NCI-H2171 treated with DMSO at 0.1 percent for 48 hours (cell line): ENCODE results near the gene FYCO1.

Experiments
- DNase-seq: peaks from one replicate; lab custom pipeline; 2025; lab: John Stamatoyannopoulos, UW

FYCO1 gene

GRCh38 chr3:45965253-45965652, 30.4 kb downstream of the FYCO1 start:
- DNase-seq: no peak

GRCh38 chr3:45964139-45964538, 31.5 kb downstream of the FYCO1 start:
- DNase-seq: no peak

GRCh38 chr3:45962033-45962432, 33.6 kb downstream of the FYCO1 start:
- DNase-seq: no peak

GRCh38 chr3:45960289-45960688, 35.3 kb downstream of the FYCO1 start:
- DNase-seq: no peak

GRCh38 chr3:45959201-45959600, 36.4 kb downstream of the FYCO1 start:
- DNase-seq: no peak

GRCh38 chr3:45958321-45958791, 37.3 kb downstream of the FYCO1 start:
- DNase-seq: no peak

- DNase-seq: no peak
These were observed 38.0 kb downstream of the FYCO1 start for GRCh38 chr3:45957586-45957985.

- no peak for DNase-seq
These were observed 39.9 kb downstream of the FYCO1 start for GRCh38 chr3:45955706-45956105.

- DNase-seq: no peak
These were observed 40.5 kb downstream of the FYCO1 start for GRCh38 chr3:45955017-45955647.

- DNase-seq: no peak
These were observed 41.3 kb downstream of the FYCO1 start for GRCh38 chr3:45954306-45954705.

- DNase-seq: no peak
These were observed 42.1 kb downstream of the FYCO1 start for GRCh38 chr3:45953536-45953935.

GRCh38 chr3:45952456-45952855, 43.2 kb downstream of the FYCO1 start:
- no peak for DNase-seq

- DNase-seq: no peak
These were observed 43.7 kb downstream of the FYCO1 start for GRCh38 chr3:45951946-45952345.

GRCh38 chr3:45950686-45951600, 44.7 kb downstream of the FYCO1 start:
- no peak for DNase-seq

- no peak for DNase-seq
These were observed 45.5 kb downstream of the FYCO1 start for GRCh38 chr3:45950131-45950530.

- DNase-seq: no peak
These were observed 46.2 kb downstream of the FYCO1 start for GRCh38 chr3:45949432-45949831.

- DNase-seq: no peak
These were observed 46.7 kb downstream of the FYCO1 start for GRCh38 chr3:45948881-45949280.

- DNase-seq: no peak
These were observed 47.3 kb downstream of the FYCO1 start for GRCh38 chr3:45948311-45948781.

GRCh38 chr3:45947361-45947760, 48.3 kb downstream of the FYCO1 start:
- DNase-seq: no peak

GRCh38 chr3:45946875-45947274, 48.7 kb downstream of the FYCO1 start:
- no peak for DNase-seq

- DNase-seq: no peak
These were observed 49.3 kb downstream of the FYCO1 start for GRCh38 chr3:45946307-45946706.

- no peak for DNase-seq
These were observed 50.6 kb downstream of the FYCO1 start for GRCh38 chr3:45944830-45945620.
